Suprapubic skin (tissue), 4 donors: ENCODE measurements around the gene AGAP1.

Source experiments
- CTCF ChIP-seq, 2 donors: fragments of 200-600 bp in 1 of 2; fragments of 450-650 bp in 1 of 2; sonication (generic) in 1 of 2; IDR thresholded peaks; one replicate each; pipeline ENCODE4 v1.5.1; 2016 to 2019; ENCODE audit warnings: antibody characterized with exemption in 2 of 2, mild to moderate bottlenecking in 1 of 2, moderate library complexity in 1 of 2
- EP300 ChIP-seq: sonication (generic); formaldehyde crosslinking; IDR thresholded peaks from one replicate; pipeline ENCODE4 v1.6.1; 2017; ENCODE audit warnings: antibody characterized with exemption
- POLR2A ChIP-seq, 2 donors: fragments of 450-650 bp; IDR thresholded peaks; one replicate each; pipeline ENCODE4 v1.6.1; 2017; ENCODE audit warnings: antibody characterized with exemption in 2 of 2, mild to moderate bottlenecking in 2 of 2, moderate library complexity in 2 of 2
- POLR2AphosphoS5 ChIP-seq, 3 donors: sonication (generic); formaldehyde crosslinking; IDR thresholded peaks; one replicate each; pipeline ENCODE4 v1.6.1; 2017; ENCODE audit warnings: antibody characterized with exemption in 3 of 3

GRCh38 chr2:236103981-236104380, 610.1 kb downstream of the AGAP1 start:
- TF ChIP-seq CTCF (IDR thresholded peaks at IDR 0.05) (no peak), POLR2A (IDR thresholded peaks at IDR 0.05) (no peak), POLR2AphosphoS5 (IDR thresholded peaks at IDR 0.05) (no peak), EP300 (no peak)
